Left colon (tissue), 2 donors: ENCODE data around the gene ZBTB4. TPM values are rescaled to one million over a fixed set of nuclear protein-coding genes. Genes with fewer than 3 reads are reported as not detected.

Source experiments
- ATAC-seq: fragments of 200-7000 bp; cut with Tn5 transposase; one replicate; pipeline ENCODE4 v1.9.1; 2020; ENCODE audit warnings: mild to moderate bottlenecking, moderate library complexity
- DNase-seq, 2 donors: peaks; one replicate each; pipeline ENCODE4 v3.0.0-alpha.2; 2020
- intact Hi-C, 2 donors: fragments of 100-400 bp; cut with DNase I in 1 of 2; cut with micrococcal nuclease in 1 of 2; formaldehyde crosslinking; loops; one replicate each; pipeline versions ENCODE4 v1.11.2 to v1.14.0; 2022; cut with DNase I, micrococcal nuclease
- total RNA-seq, 2 donors: library from RNA; stranded (reverse); fragmentation: NEBNext Ultra II Directional; extraction: Animal tissue kit (Norgen Biotek cat#: 25700); gene quantifications; one replicate each; pipeline ENCODE4 v1.2.1, GENCODE V29; 2021
- donor health status: DM: no; HTN: no; CAD: no.
- donor health status: DM: yes; HTN: yes; CAD: no.

Gene ZBTB4
- total RNA-seq, 2 donors from 2014 or later = 17.5 to 25.0 TPM

DNA sequence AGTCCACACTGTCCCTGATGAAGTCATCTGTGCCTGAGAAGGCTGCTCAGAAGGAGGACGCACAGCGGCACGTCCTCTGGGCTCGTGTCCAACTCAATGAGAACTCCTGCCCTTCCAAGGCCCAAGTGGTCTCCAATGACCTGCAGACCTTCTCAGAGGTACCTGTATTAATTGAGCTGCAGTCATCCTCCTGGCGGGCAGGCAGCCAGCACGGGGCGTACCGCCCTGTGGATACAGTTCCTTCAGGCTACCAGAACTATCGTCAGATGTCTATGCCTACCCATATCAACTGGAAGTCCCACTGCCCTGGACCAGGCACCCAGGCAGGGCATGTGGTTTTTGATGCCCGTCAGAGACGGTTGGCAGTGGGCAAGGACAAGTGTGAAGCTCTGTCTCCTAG lies 47.1 kb downstream of the ZBTB4 start:
- ATAC-seq = no peak
- intact Hi-C loops = loop anchor here in 1 of 2 donors (10.0 kb wide), 1 partner anchor 77 kb away; the partner anchor contains the start of genes KCTD11 and TMEM95
- no peak for DNase-seq

DNA sequence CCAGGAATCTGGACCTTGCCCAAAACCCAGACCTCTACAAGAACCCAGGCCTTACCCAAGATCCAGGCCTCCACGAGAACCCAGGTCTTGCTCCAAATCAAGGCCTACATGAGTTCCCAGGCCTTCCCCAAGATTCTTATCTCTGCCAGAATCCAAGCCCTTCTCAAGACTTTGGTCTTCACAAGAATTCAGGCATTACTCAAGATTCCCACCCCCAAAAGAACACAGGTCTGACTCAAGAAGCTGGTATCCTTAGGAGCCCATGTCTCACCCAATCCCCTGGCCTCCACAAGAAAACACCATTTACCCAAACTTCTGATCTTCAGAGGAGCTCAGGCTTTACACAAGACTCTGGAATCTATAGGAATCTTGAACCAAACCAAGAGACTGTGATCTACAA lies 48.2 kb downstream of the ZBTB4 start:
- DNase-seq (no peak), ATAC-seq (no peak)
- intact Hi-C loops = loop anchor here in 1 of 2 donors (10.0 kb wide), 1 partner anchor 76 kb away; the partner anchor contains the start of genes KCTD11 and TMEM95

DNA sequence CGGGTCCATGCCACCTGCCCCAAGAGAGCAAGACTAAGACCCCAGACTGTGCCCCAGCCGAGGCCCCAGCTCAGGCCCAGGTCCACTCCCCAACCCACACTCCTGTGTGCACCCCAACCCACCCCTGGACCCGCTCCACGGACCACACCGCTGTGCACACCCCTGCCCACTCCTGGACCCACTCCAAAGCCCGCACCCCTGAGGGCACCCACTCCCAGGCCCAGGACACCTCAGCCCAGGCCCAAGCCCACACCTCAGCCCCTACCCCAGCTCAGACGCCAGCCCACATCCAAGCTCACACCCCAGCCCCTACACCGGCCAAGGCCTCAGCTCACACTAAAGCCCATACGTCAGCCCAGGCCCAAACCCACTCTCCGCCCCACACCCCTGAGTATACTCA lies 49.7 kb downstream of the ZBTB4 start:
- DNase-seq (no peak), ATAC-seq (no peak)
- intact Hi-C loops = loop anchor here in 1 of 2 donors (10.0 kb wide), 1 partner anchor 75 kb away; the partner anchor contains the start of genes KCTD11 and TMEM95

DNA sequence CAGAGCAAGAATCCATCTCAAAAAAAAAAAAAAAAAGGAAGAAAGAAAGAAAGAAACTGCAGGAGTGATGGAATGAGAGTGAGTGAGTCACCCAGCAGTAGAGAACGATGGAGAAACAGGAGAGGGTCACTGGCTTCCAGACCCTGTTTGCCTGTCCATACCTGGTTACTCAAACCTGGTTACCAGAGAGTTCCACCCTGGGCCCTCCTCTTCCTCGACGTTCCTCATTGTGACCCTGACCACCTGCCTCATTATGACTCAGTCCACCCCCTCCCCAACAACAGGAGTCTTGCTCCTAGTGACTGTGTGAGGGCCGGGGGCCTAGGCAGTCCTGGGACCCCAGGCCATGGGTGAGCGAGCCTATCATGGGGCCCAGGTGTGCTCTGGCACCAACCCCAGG lies 50.9 kb downstream of the ZBTB4 start, which contains the start of gene SPEM3:
Gene SPEM3 (plus strand): TSS at position 301 of the 400 bp plus-strand sequence. CDS start 46 bp downstream, at position 347.
- no peak for DNase-seq
- ATAC-seq = no peak
- intact Hi-C loops = no loop called here

GRCh38 chr17:7427549-7427948 lies 51.9 kb downstream of the ZBTB4 start:
- DNase-seq (no peak), ATAC-seq (no peak)
- intact Hi-C loops = no loop called here

- no peak for DNase-seq
- intact Hi-C loops = no loop called here
- ATAC-seq = no peak
Measured at GRCh38 chr17:7426896-7427489, 52.4 kb downstream of the ZBTB4 start.

- DNase-seq (no peak), ATAC-seq (no peak)
- intact Hi-C loops = no loop called here
Measured at GRCh38 chr17:7426203-7426863, 53.1 kb downstream of the ZBTB4 start.

DNA sequence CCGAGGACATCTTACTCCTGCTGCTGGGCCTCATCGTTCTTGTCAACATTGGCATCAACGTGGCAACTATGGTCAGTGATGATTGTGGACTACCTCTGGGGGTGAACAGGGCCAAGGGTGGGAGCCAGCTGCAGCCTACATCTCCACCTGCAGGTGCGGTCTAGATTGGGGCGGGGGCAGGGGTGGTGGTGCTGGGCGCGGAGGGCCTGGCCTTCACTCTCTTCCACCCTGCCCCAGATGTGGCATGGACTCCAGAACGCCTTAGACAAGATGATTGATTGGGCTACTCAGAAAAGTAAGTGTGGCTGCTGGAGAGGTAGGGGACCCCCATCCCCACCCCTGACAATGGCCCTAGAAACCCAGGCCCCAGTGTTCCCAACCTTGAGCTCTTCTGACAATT lies 53.7 kb downstream of the ZBTB4 start:
- intact Hi-C loops = no loop called here
- no peak for DNase-seq
- no peak for ATAC-seq

GRCh38 chr17:7425316-7425715 lies 54.1 kb downstream of the ZBTB4 start, which contains the start of gene SPEM2:
Gene SPEM2 (plus strand): TSS chr17:7425616. CDS start chr17:7425689, 73 bp downstream.
- ATAC-seq (no peak), DNase-seq (no peak)
- intact Hi-C loops = no loop called here

DNA sequence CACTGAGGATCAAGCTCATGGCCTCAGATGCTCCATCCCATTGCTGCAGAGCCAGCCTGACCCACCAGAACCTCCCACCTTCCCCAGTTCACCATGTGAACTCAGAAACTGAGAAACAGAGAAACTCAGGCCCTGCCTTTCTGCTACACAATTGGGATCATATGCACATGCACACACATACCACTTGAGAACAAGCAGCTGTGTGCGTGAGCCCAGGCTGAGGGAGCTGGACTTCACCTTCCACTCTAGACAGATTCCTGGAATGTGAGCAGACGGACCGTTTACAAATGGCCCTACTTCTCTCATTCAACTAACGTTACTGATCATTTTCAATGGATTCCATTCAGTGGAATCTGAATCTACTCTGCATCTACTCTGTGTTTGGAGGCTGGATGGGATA lies 55.8 kb downstream of the ZBTB4 start:
- DNase-seq = no peak
- ATAC-seq = no peak
- intact Hi-C loops = no loop called here

- DNase-seq = no peak
- ATAC-seq = no peak
- intact Hi-C loops = no loop called here
Measured at GRCh38 chr17:7421186-7421585, 58.2 kb downstream of the ZBTB4 start.

DNA sequence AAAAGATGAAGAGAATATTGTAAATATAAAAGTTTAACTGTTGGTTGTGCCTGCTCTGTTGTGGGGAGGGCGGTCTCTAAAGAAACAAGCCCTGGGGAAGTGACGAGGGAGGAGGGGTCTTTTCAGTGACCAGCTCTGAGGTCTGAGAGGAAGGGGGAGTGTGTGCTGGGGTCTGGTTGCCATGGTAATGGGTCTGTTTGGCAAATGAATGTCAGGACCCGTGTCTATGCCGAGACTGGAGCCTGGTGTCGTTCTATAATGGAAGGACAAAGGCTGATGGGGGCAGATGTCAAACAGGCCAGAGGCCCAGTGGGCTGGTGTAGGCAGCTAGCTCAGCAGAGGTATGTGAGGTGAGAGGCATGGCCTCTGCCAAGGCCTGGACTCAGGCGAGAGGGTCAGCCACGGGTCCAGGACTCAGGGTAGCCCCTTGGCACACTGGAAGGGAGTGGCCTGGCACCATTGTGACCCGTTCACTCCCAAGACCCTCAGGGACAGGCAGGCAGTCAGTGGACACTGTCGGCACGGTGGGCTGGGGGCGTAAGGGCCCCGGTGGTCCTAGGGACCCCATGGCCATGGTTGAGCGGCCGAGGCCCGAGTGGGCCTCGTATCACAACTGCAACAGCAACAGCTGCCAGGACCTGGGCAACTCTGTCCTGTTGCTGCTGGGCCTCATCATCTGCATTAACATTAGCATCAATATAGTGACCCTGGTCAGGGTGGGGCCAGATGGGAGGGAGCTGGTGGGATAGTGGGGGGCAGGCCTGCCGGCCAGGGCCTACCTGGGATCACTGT lies 59.4 kb downstream of the ZBTB4 start, which contains the start of gene SPEM1:
Gene SPEM1 (plus strand): TSS at position 506 of the 792 bp plus-strand sequence. CDS start 61 bp downstream, at position 567.
- intact Hi-C loops = no loop called here
- DNase-seq (no peak), ATAC-seq (no peak)

- intact Hi-C loops = no loop called here
- DNase-seq = no peak
- ATAC-seq = no peak
Measured at GRCh38 chr17:7418472-7419152, 60.8 kb downstream of the ZBTB4 start.

DNA sequence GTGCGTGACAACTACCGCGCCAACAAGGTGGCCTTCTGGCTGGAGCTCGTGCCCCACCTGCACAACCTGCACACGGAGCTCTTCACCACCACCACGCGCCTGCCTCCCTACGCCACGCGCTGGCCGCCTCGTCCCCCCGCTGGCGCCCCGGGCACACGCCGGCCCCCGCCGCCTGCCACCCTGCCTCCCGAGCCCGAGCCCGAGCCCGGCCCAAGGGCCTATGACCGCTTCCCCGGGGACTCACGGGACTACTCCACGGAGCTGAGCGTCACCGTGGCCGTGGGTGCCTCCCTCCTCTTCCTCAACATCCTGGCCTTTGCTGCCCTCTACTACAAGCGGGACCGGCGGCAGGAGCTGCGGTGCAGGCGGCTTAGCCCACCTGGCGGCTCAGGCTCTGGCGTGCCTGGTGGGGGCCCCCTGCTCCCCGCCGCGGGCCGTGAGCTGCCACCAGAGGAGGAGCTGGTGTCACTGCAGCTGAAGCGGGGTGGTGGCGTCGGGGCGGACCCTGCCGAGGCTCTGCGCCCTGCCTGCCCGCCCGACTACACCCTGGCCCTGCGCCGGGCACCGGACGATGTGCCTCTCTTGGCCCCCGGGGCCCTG lies 62.3 kb downstream of the ZBTB4 start:
- intact Hi-C loops = no loop called here
- DNase-seq = no peak
- ATAC-seq = no peak

GRCh38 chr17:7416323-7416722 lies 63.1 kb downstream of the ZBTB4 start:
- ATAC-seq (peak; percentile 24), DNase-seq (no peak)
- intact Hi-C loops = no loop called here

GRCh38 chr17:7415784-7416183 lies 63.6 kb downstream of the ZBTB4 start:
- DNase-seq (no peak), ATAC-seq (no peak)
- intact Hi-C loops = no loop called here

- ATAC-seq (no peak), DNase-seq (no peak)
- intact Hi-C loops = no loop called here
Measured at GRCh38 chr17:7414837-7415236, 64.6 kb downstream of the ZBTB4 start.

DNA sequence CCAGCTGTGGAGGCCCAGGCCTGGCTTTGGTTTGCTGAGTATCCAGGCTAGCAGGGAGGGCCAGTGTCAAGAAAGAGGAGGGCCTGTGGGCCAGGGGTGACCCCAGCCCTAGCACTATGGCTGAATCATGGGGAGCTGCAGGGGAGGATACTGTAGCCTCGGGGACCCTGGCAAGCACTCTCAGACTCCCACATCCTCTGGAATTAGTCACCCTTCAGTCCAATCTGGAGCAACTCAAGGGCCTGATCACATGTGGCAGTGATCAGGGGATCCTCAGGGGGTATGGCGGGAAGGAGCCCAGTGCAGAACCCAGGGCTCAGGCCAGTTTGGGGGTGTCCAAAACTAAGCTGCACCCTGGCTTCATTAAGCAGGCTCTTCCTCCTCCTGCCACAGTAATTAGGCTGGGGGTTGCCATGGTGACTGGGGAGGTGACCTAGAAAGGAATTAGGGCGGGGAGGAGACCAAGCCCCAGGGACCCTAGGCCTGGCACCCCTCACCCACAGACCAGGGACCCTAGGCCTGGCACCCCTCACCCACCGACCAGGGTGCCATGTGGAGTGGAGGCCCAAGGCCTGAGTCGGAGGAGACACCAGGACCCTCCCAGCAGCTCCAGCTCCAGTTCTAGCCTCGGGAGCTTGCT lies 66.0 kb downstream of the ZBTB4 start:
- intact Hi-C loops = no loop called here
- ATAC-seq (no peak), DNase-seq (no peak)
